ENCODE measurements around the gene NOC2L.

NOC2L gene

GRCh38 chr1:916173-917075 lies 42.6 kb downstream of the NOC2L start:
- no peak for DNase-seq (ENCODE audit: low read depth in 2 of 2)

DNA sequence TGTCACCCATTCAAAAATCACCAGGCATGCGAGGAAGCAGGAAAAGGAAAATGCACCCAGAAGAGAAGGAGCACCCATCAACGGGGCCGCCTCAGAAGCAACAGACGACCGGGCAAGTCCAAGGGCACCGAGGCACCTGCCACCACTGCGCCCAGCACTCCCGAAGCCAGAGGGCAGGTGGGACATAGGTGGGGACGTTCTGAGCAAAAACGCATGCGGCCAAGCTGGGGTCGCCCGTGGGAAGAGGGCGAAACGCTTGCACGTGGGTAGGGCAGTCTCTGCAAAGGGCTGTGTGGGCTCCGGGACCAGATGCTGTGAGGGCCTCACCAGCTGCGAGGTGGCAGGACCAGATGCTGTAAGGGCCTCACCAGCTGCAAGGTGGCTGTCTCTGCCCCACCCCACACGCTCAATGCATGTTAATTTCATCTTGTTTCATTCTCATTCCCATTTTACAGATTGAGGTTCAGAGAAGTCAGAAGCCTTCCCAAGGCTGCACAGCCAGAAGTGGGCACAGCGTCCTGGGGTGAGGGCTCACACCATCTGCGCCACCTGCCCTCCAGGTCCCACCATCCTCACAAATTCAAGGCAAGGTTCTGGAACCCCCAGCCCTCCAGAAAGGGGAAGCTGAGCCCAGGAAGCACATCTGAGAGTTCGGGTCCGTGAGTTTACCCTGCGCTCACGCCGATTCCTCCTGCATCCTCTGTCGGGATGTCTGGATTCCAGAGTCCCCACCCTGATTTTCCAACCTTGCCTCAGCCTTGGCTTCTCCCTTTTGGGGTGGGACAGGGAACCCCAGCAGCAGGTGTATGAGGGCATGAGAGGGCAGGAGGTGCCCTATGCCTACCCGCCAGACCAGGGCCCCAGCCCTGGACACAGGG lies 43.5 kb downstream of the NOC2L start:
- DNase-seq (ENCODE audit: low read depth in 2 of 2), result no peak

DNA sequence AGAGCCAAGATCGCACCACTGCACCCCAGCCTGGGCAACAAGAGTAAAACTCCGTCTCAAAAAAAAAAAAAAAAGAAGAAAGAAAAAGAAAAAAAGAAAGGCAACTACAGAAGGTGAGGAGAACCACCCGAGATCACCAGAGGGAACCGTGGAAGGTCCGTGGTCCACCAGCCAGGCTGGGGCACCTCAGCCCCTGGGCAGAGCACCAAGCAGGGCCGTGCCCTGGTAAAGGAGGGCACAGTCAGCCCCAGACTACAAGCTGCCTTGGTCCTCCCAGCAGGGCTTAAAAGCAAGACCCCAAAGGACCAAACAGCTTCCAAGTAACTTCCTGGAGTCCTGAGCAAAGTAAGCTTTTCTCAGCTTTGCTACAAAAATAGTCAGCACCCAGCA lies 44.2 kb downstream of the NOC2L start:
- DNase-seq (ENCODE audit: low read depth in 2 of 2), result no peak

DNA sequence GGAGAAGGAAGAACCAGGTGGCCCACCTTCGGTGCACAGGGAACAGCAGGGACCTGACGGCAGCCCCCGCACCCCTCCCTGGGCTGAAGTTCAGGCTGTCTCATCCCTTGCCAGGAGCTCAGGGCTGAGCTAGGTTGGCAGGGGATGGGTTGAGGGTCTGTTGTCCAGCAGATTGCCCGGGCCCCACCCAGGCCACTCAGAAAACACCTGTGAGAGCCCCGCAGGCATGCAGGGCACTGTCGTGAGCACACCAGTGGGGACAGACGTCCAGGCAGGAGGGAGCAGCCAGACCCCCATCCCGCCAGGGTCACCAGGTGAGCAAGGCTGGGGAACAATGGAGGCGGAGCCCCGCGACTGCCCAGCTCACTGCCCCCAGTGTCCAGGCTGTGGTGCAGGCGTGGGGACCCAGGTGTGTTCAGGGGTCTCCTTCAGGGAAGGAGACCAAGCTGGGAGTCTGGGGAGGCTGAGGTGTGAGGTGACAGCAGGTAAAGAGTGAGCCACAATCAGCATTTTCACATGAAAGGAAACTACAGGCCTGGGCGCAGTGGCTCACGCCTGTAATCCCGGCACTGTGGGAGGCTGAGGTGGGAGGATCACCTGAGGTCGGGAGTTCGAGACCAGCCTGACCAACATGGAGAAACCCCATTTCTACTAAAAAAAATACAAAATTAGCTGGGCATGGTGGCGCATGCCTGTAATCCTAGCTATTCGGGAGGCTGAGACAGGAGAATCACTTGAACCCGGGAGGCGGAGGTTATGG lies 44.7 kb downstream of the NOC2L start:
- no peak for DNase-seq (ENCODE audit: low read depth in 2 of 2)

GRCh38 chr1:913491-914130 lies 45.4 kb downstream of the NOC2L start:
- DNase-seq (ENCODE audit: low read depth in 2 of 2), result no peak

GRCh38 chr1:912740-913301 lies 46.2 kb downstream of the NOC2L start:
- no peak for DNase-seq (ENCODE audit: low read depth in 2 of 2)

GRCh38 chr1:911875-912739 lies 46.9 kb downstream of the NOC2L start:
- DNase-seq (ENCODE audit: low read depth in 2 of 2), result no peak

- DNase-seq (ENCODE audit: low read depth in 2 of 2), result peak in 1 of 2 experiments; percentile 19
These were observed 48.0 kb downstream of the NOC2L start for GRCh38 chr1:910881-911721.

- DNase-seq (ENCODE audit: low read depth in 2 of 2), result no peak
These were observed 48.7 kb downstream of the NOC2L start for GRCh38 chr1:910311-910880.

GRCh38 chr1:909861-910310 lies 49.2 kb downstream of the NOC2L start:
- DNase-seq (ENCODE audit: low read depth in 2 of 2), result no peak

GRCh38 chr1:908661-909060 lies 50.4 kb downstream of the NOC2L start:
- no peak for DNase-seq (ENCODE audit: low read depth in 2 of 2)

GRCh38 chr1:907611-908451 lies 51.2 kb downstream of the NOC2L start:
- DNase-seq (ENCODE audit: low read depth in 2 of 2), result no peak

DNA sequence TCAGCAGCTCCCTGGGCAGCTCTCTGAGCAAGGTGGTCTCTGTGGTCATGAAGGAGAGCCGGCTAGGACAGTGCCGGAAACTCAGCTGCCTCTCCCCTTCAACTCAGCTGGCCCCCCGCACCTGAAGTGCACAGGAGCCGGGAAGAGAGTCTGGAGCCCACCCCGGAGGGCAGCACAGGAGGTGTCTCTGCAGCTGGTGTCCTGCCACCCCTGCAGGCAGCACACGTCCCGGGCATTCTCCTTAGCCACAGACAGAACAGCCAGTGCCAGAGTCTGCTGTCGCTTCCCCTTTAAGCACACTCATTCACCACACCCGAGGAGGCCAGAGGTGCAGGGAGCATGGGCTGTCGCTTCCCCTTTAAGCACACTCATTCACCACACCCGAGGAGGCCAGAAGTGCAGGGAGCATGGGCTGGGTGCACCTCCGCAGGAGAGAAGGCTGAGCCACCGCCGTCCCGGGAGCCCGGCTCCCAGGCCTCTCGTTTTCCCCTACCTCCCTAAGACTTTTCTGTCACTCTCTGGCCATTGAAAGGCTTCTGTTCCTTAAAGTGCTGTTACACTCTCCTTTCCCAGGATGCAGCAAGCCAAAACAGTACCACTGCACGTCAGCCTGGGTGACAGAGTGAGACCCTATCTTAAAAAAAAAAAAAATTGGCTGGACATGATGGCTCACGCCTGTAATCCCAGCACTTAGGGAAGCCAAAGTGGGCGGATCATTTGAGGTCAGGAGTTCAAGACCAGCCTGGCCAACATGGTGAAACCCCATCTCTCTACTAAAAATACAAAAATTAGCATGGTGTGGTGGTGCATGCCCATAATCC lies 52.2 kb downstream of the NOC2L start:
- DNase-seq (ENCODE audit: low read depth in 2 of 2), result no peak

DNA sequence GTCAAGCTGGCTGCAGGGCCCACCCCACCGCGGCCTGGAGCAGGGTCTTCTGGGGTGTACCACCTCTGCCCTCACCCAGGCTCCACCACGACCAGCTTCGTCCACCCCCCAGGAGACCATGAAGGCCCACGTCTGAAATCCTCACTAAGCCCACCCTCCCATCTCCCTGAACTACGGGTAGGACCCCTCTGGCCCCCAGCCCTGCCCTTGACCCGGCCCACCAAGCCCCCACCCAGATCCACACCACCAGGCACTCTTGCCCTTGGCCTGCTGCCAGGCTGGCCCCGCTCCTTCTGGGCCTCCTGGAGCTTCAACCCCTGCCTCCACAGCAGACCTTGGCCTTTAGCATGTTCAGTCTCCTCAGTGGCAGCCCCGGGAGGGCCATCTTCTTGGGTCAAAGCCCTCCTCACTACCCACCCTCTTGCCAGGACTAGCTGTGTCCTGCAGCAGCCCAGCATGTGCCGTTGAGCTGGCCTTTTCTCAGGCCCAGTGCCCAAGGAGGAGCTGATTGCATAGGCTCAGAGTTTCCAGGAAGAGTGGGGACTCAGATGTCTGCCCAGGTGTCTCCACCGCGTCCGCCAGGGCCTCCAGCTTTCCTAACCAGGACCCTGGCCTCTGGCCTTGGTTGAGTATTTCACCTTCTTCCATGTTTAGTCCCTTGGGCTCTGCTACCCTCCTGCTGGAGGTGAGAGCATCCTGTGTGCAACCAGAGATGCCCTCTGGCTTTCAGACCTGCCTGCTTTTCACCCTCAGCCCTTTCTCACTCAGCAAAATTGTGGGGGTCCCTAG lies 53.1 kb downstream of the NOC2L start:
- no peak for DNase-seq (ENCODE audit: low read depth in 2 of 2)

GRCh38 chr1:905071-905749 lies 53.8 kb downstream of the NOC2L start:
- no peak for DNase-seq (ENCODE audit: low read depth in 2 of 2)
